Osteoblast (primary cell): ENCODE measurements around the gene RBM24. TPM values are rescaled to one million over a fixed set of nuclear protein-coding genes. Genes with fewer than 3 reads are reported as not detected.

Source experiments
- DNase-seq: peaks from one replicate; pipeline ENCODE4 v3.0.0; 2011; ENCODE audit warnings: low spot score, mixed read lengths; ENCODE audit not compliant: insufficient read length; ENCODE audit errors: missing footprints
- H2AFZ ChIP-seq: 2 replicates; pipeline ENCODE4 v1.6.0; 2011; ENCODE audit warnings: mild to moderate bottlenecking, low read length
- H3K27ac ChIP-seq: 2 replicates; pipeline ENCODE4 v1.5.1; 2011; ENCODE audit warnings: mild to moderate bottlenecking, low read depth, low read length, moderate library complexity
- H3K27me3 ChIP-seq: 2 replicates; pipeline ENCODE4 v1.6.0; 2012; ENCODE audit warnings: mild to moderate bottlenecking, control low read depth, inconsistent platforms, low read length, moderate library complexity; ENCODE audit not compliant: insufficient read depth
- H3K36me3 ChIP-seq: 2 replicates; pipeline ENCODE4 v1.5.1; 2011; ENCODE audit warnings: mild to moderate bottlenecking, low read length, control low read depth, moderate library complexity; ENCODE audit not compliant: insufficient read depth
- H3K4me1 ChIP-seq: 2 replicates; pipeline ENCODE4 v1.5.1; 2011; ENCODE audit warnings: mild to moderate bottlenecking, low read length, control low read depth, moderate library complexity; ENCODE audit not compliant: insufficient read depth
- H3K4me2 ChIP-seq: 2 replicates; pipeline ENCODE4 v1.6.0; 2011; ENCODE audit warnings: mild to moderate bottlenecking, low read length; ENCODE audit not compliant: insufficient read depth
- H3K4me3 ChIP-seq: fragments of 200-600 bp; sonication (generic); 3 replicates; pipeline ENCODE4 v1.5.1; 2012; ENCODE audit warnings: mild to moderate bottlenecking, low read length, inconsistent platforms; ENCODE audit not compliant: insufficient read depth
- H3K79me2 ChIP-seq: 2 replicates; pipeline ENCODE4 v1.6.0; 2012; ENCODE audit warnings: mild to moderate bottlenecking, low read length, control low read depth, inconsistent platforms; ENCODE audit not compliant: insufficient read depth
- H3K9me3 ChIP-seq: 2 replicates; pipeline ENCODE4 v1.5.1; 2011; ENCODE audit warnings: low read depth, low read length, control low read depth
- H4K20me1 ChIP-seq: 2 replicates; pipeline ENCODE4 v1.6.0; 2012; ENCODE audit warnings: mild to moderate bottlenecking, low read length, control low read depth; ENCODE audit not compliant: insufficient read depth
- CTCF ChIP-seq: IDR thresholded peaks from 2 replicates; pipeline ENCODE4 v1.5.1; 2011; ENCODE audit warnings: mild to moderate bottlenecking, low read depth, low read length, moderate library complexity; ENCODE audit errors: extremely low read depth
- total RNA-seq: library from RNA; depleted of rRNA; stranded (reverse); fragments of >200 nt; gene quantifications from 2 replicates; pipeline ENCODE4 v1.2.3, GENCODE V29; 2012

The RBM24 gene
- total RNA-seq, 1 donor = 1.4 TPM

GRCh38 chr6:17269840-17270239 is 11.3 kb upstream of the RBM24 start:
- TF ChIP-seq CTCF = no peak
- H2AFZ ChIP-seq = peak overlapping the region; percentile 63
- no peaks in the 10 kb centered on the region for H4K20me1 ChIP-seq
- H3K27me3 ChIP-seq = no peaks in the 10 kb centered on the region
- peak overlapping the region; percentile 54 for H3K27ac ChIP-seq
- no peaks in the 10 kb centered on the region for H3K79me2 ChIP-seq
- H3K4me1 ChIP-seq = peaks cover 11% of the 10 kb centered on the region
- no peaks in the 10 kb centered on the region for H3K9me3 ChIP-seq
- H3K4me2 ChIP-seq = no peak overlapping the region
- no peaks in the 10 kb centered on the region for H3K36me3 ChIP-seq
- peak; percentile 48 for DNase-seq
- no peak overlapping the region for H3K4me3 ChIP-seq

- H3K79me2 ChIP-seq = no peaks in the 10 kb centered on the region
- H3K27ac ChIP-seq = no peak overlapping the region
- H3K36me3 ChIP-seq = no peaks in the 10 kb centered on the region
- H3K4me3 ChIP-seq = no peak overlapping the region
- H2AFZ ChIP-seq = peak overlapping the region; percentile 22
- H3K4me1 ChIP-seq = peaks cover 11% of the 10 kb centered on the region
- H4K20me1 ChIP-seq = no peaks in the 10 kb centered on the region
- no peak overlapping the region for H3K4me2 ChIP-seq
- DNase-seq = no peak
- no peaks in the 10 kb centered on the region for H3K9me3 ChIP-seq
- no peak for TF ChIP-seq CTCF
- H3K27me3 ChIP-seq = no peaks in the 10 kb centered on the region
Observed at GRCh38 chr6:17271628-17272027, 9.5 kb upstream of the RBM24 start.

- Histone ChIP-seq H3K27ac (no peak overlapping the region), H3K4me3 (no peak overlapping the region), H3K27me3 (no peaks in the 10 kb centered on the region), H2AFZ (no peak overlapping the region), H3K4me2 (peak overlapping the region; percentile 23), H3K36me3 (no peaks in the 10 kb centered on the region), H3K9me3 (no peaks in the 10 kb centered on the region), H3K4me1 (peaks cover 24% of the 10 kb centered on the region), H4K20me1 (no peaks in the 10 kb centered on the region), H3K79me2 (no peaks in the 10 kb centered on the region)
- peak; percentile 58 for DNase-seq
- no peak for TF ChIP-seq CTCF
Observed at GRCh38 chr6:17276766-17277165, 4.4 kb upstream of the RBM24 start.

- Histone ChIP-seq H3K4me1 (peaks cover 24% of the 10 kb centered on the region), H3K4me2 (peak overlapping the region; percentile 23), H3K27me3 (no peaks in the 10 kb centered on the region), H3K36me3 (no peaks in the 10 kb centered on the region), H3K4me3 (no peak overlapping the region), H2AFZ (no peak overlapping the region), H3K79me2 (no peaks in the 10 kb centered on the region), H3K27ac (peak overlapping the region; percentile 21), H4K20me1 (no peaks in the 10 kb centered on the region), H3K9me3 (no peaks in the 10 kb centered on the region)
- no peak for TF ChIP-seq CTCF
- DNase-seq = no peak
Observed at GRCh38 chr6:17277256-17277655, 3.9 kb upstream of the RBM24 start.
